ENCODE measurements around the gene C10orf71.

- TF ChIP-seq CTCF (IDR thresholded peaks at IDR 0.05) = no peak
- TF ChIP-seq POLR2A (IDR thresholded peaks at IDR 0.05) = no peak
Measured at GRCh38 chr10:49367600-49367999, 68.6 kb downstream of the C10orf71 start.

Data from body of pancreas (tissue), 4 donors.